ENCODE data around the gene GSAP. TPM values are rescaled to one million over a fixed set of nuclear protein-coding genes. Genes with fewer than 3 reads are reported as not detected.

Gene GSAP
- total and polyA plus RNA-seq, 10 donors: 35.9 to 96.5 (median 76.9) TPM

DNA sequence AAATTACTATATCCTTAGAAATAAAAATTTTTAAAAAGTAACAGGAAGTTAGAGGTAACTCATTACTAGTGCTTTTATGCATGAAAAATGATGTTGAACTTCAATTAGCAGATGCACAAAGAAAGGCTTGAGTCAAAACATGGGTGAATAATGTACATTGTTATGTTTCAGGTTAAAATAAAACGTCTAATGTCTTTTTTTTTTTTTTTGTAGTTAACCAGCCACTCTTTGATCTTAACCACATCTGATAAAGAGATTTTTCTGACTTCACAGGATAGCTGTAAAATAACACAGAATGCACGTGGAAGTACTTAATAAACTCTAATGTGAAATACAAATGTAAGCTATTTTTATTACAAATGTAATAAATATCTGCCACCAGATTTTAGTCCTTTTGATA lies 61.7 kb downstream of the GSAP start:
- no peak for DNase-seq
- intact Hi-C loops (cut with DNase I; ENCODE audit: low total_unique reads): no loop called here
- WGBS, 5 donors: 33 to 55% (median 40%) methylated on average over 2 of the region's 2 CpGs
- Histone ChIP-seq H3K27ac (peak overlapping the region in 4 of 8 donors; percentile 15 to 85 (median 74)), H3K9me3 (no peaks in the 10 kb centered on the region), H3K4me1 (peaks cover 8 to 57% (median 42%) of the 10 kb centered on the region in 6 donors), H3K27me3 (replicated peaks in 1 of 7) (no peaks in the 10 kb centered on the region), H3K36me3 (peaks cover 0 to 67% (median 7%) of the 10 kb centered on the region in 6 donors), H3K4me3 (no peak overlapping the region)
- no peak for TF ChIP-seq POLR2AphosphoS5 (IDR thresholded peaks at IDR 0.05)
- TF ChIP-seq, protein P1, sequence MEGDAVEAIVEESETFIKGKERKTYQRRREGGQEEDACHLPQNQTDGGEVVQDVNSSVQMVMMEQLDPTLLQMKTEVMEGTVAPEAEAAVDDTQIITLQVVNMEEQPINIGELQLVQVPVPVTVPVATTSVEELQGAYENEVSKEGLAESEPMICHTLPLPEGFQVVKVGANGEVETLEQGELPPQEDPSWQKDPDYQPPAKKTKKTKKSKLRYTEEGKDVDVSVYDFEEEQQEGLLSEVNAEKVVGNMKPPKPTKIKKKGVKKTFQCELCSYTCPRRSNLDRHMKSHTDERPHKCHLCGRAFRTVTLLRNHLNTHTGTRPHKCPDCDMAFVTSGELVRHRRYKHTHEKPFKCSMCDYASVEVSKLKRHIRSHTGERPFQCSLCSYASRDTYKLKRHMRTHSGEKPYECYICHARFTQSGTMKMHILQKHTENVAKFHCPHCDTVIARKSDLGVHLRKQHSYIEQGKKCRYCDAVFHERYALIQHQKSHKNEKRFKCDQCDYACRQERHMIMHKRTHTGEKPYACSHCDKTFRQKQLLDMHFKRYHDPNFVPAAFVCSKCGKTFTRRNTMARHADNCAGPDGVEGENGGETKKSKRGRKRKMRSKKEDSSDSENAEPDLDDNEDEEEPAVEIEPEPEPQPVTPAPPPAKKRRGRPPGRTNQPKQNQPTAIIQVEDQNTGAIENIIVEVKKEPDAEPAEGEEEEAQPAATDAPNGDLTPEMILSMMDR (IDR thresholded peaks at IDR 0.05 in 8 of 11, conservative IDR thresholded peaks at IDR 0.05 in 3 of 11): no peak
- TF ChIP-seq POLR2A (IDR thresholded peaks at IDR 0.05): no peak

DNA sequence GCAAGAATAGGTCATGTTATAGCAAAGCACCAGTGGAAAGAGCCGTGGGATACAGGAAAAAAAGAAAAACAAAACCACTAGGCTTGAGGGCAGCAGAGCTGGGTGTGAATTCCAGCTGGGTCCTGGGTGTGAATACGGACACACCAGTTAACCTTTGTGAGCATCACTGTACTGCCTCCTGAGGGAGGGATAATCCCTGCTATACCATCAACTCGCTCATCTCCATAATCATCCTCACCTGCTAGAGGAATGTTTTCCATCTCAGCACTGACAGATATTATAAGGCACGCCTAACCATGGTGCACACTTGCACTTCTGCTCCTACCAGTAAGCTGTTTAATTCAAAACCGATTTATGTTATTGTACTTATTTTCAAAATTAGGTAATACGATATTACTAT lies 62.2 kb downstream of the GSAP start:
- peaks cover 8 to 61% (median 42%) of the 10 kb centered on the region in 6 donors for H3K4me1 ChIP-seq
- H3K4me3 ChIP-seq: no peak overlapping the region
- peaks cover 0 to 67% (median 4%) of the 10 kb centered on the region in 6 donors for H3K36me3 ChIP-seq
- no peak for DNase-seq
- TF ChIP-seq, protein P1 (IDR thresholded peaks at IDR 0.05 in 8 of 11, conservative IDR thresholded peaks at IDR 0.05 in 3 of 11): no peak
- TF ChIP-seq POLR2AphosphoS5 (IDR thresholded peaks at IDR 0.05) (no peak), POLR2A (IDR thresholded peaks at IDR 0.05) (no peak)
- no peaks in the 10 kb centered on the region for H3K27me3 ChIP-seq (replicated peaks in 1 of 7)
- WGBS, 5 donors: 72 to 90% (median 78%) methylated on average over 6 of the region's 6 CpGs
- intact Hi-C loops (cut with DNase I; ENCODE audit: low total_unique reads): no loop called here
- peak overlapping the region in 4 of 8 donors; percentile 15 to 85 (median 74) for H3K27ac ChIP-seq
- no peaks in the 10 kb centered on the region for H3K9me3 ChIP-seq

DNA sequence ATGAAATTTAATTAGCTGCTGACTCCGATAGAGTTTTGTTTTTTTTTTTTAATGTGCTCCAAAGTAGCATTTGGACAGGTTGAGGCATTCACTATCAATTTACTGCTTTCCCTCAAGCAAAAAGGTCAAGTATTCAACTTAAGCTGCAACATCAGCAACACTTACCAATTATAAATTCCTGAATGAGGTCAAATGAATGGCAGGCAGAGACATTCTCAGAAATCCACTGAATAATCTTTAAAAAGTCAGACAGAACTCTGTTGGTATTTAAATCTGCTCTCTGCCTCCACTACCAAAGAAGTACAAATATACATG lies 62.8 kb downstream of the GSAP start:
- no peak overlapping the region for H3K4me3 ChIP-seq
- peaks cover 0 to 69% (median 4%) of the 10 kb centered on the region in 6 donors for H3K36me3 ChIP-seq
- intact Hi-C loops (cut with DNase I; ENCODE audit: low total_unique reads): no loop called here
- H3K4me1 ChIP-seq: peaks cover 8 to 66% (median 42%) of the 10 kb centered on the region in 6 donors
- 51 to 79% (median 63%) methylated on average over 1 of the region's 1 CpG for WGBS, 5 donors
- TF ChIP-seq POLR2A (IDR thresholded peaks at IDR 0.05): no peak
- no peak for TF ChIP-seq POLR2AphosphoS5 (IDR thresholded peaks at IDR 0.05)
- TF ChIP-seq, protein P1 (IDR thresholded peaks at IDR 0.05 in 8 of 11, conservative IDR thresholded peaks at IDR 0.05 in 3 of 11): no peak
- DNase-seq: no peak
- no peaks in the 10 kb centered on the region for H3K9me3 ChIP-seq
- peak overlapping the region in 4 of 8 donors; percentile 72 to 85 (median 76) for H3K27ac ChIP-seq
- H3K27me3 ChIP-seq (replicated peaks in 1 of 7): no peaks in the 10 kb centered on the region

DNA sequence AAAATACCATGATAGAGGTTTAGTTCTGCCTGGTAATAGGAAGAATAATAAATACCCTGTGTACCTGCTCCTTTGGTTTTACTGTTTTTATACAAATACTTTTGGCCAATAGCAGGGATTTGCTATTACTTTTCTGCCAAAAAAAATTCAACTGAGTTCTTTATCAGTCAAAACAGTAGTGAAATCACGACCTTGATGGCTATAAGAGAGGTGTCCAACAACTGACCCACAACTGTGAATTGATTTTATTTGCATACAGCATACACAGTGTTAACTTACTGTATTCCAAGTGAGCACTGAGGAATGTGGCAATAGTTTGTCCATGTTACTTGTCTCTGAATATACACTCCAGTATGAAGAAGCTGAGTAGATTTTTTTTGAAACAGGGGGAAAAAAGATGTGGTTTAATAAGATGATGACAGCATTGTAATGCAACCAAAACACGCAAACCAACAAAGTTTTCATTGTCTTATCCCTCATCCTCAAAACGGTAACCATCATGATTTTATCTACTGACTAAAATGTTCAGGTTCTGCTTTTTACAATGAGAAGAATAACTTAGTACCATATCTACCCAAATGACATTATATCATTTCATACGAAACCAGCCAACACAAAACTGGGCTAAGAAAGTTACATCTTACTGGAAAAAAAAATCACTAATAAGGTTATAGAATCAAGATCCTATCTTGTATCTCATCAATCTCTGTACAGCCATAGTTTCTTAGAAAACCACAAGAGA lies 63.3 kb downstream of the GSAP start:
- intact Hi-C loops (cut with DNase I; ENCODE audit: low total_unique reads): no loop called here
- peaks cover 0 to 69% (median 4%) of the 10 kb centered on the region in 6 donors for H3K36me3 ChIP-seq
- no peak for DNase-seq
- TF ChIP-seq POLR2AphosphoS5 (IDR thresholded peaks at IDR 0.05) (no peak), POLR2A (IDR thresholded peaks at IDR 0.05) (no peak)
- TF ChIP-seq, protein P1 (IDR thresholded peaks at IDR 0.05 in 8 of 11, conservative IDR thresholded peaks at IDR 0.05 in 3 of 11): no peak
- no peaks in the 10 kb centered on the region for H3K27me3 ChIP-seq (replicated peaks in 1 of 7)
- 39 to 67% (median 48%) methylated on average over 4 of the region's 4 CpGs for WGBS, 5 donors
- no peak overlapping the region for H3K4me3 ChIP-seq
- no peaks in the 10 kb centered on the region for H3K9me3 ChIP-seq
- peaks cover 8 to 72% (median 42%) of the 10 kb centered on the region in 6 donors for H3K4me1 ChIP-seq
- peak overlapping the region in 7 of 8 donors; percentile 33 to 85 (median 72) for H3K27ac ChIP-seq
